GM21515 (cell line): Measurements from ENCODE around the gene NAB2.
A peak's percentile ranks its signal among the peaks of the same experiment; 100 is the strongest.
"Not testable (repeated sequence)": the region's sequence is repeated elsewhere in the genome, so short reads cannot be mapped to it uniquely, and the experiment has no call there.

ENCODE experiments used
- ATAC-seq: cut with Tn5 transposase; IDR thresholded peaks from one replicate; pipeline ENCODE4 v1.9.1; 2021; ENCODE audit not compliant: unreplicated experiment

NAB2 gene

DNA sequence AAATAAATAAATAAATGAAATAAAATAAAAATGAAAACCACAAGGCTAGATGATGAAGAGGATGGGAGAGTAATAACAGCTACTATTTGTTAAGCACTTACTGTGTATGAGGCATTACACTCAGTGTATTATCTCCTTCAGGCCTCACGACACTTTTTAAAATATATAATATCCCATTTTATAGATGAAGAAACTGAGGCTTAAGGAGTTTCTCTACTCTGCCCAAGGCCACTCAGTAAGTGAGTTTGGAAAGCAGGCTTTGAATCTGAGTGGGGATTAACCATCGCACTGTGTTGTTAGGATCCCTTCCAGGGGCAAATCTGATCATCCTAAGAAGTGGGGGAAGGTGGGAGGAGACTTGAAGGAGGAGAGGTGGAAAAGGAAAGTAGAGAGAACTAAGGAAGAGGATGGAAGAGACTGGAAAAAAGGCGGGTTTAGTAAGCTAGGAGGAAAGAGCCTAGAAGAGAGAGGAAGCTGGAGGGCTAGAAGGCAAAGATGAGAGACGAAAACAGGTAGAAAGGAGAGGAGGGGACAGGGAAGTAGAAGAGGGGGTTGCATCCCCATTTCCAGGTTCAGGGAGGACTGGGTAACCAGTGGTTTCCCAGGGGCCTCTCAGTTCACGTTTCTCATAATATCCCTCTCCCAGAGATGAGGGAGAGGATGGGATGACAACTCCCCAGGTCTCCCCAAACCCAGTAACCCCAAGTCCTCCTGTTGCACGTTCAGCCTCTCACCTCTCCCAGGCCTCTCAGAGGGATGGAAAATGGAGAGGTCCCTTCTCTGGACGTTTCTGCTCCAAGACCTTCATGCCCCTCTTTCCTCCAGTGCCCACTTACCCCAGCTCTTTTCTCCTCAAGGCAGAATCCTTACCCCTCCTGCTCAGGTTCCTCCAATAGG is 20.5 kb downstream of the NAB2 start:
- ATAC-seq, result no peak

DNA sequence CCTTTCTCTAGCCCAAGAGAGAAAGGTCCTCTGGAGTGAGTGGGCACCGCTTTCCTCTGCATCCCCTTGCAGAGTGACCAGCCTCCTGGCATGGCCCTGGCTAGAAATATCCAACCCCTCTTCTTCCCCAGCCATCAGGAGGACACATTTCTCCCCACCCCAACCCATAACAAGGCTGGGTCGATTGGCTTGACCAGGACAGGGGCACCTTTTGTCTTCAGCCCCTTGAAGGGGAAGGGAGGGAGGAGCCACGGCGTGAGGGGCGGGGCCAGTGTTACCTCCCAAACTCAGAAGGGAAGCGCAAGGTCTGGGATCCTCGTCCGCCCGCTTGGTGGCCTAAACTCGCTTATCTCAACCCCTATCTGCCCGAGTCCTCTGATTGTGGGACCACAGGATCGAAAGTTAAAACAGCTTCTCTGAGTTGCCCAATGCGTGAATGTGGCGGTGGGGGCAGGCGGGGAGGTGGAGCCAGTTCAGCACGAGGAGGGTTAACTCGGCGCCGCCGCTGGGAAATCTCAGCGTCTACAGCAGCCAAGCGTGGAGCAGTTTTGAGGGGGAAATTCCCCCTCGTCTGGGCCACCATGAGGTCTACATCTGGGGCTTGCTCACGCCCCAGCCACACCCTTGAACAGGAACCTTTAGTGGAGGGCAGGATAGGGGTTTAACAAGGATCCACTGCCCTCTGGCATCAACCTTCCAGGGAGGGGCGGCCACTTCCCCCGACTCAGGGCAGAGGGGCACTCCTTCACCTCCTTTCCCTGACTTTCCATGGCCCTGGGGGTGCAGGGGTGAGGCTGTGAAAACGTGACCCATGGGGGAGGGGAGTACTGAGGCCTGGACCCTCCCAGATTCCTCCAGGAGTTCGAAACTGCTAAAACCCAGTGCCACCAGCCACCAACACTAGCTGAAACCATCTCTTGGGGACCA is 21.5 kb downstream of the NAB2 start:
- ATAC-seq, result peak; percentile 42

DNA sequence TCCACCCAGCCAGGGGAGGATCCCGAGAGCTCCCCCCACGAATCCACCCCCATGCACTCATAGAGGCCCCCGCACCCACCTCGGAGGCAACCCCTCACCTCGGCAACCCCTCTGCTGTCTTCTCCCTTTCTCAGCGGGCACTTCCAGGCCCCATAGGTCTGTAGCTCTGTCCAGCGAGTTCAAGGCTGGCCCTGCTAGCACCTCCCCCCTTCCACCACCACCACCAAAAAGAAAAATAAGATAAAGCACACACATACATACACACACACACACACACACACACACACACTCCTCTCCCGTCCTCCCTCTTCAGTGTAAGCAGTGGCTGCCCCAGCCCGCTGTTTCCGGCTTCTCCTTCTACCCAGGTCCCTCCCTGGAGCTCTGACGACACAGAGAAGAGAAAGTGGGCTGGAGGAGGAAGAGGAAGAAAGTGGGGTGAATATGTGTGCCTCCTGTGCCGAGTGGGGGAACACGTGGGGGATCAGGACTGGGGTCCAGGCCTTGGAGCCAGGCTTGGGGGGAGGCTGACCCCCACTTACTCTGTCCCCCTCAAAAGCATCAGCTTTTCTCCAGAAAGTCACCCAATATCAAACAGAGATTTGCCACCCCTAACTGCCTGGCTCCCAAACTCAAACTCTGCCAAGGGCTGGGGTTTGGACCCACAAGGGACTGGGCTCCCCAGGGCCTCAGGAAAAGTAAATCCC is 22.3 kb downstream of the NAB2 start, which contains the start of gene STAT6:
STAT6 (minus strand) TSS at position 332 of the 704 bp plus-strand sequence. CDS start 3,084 bp downstream, outside the sequence.
- ATAC-seq, result peak; percentile 51

DNA sequence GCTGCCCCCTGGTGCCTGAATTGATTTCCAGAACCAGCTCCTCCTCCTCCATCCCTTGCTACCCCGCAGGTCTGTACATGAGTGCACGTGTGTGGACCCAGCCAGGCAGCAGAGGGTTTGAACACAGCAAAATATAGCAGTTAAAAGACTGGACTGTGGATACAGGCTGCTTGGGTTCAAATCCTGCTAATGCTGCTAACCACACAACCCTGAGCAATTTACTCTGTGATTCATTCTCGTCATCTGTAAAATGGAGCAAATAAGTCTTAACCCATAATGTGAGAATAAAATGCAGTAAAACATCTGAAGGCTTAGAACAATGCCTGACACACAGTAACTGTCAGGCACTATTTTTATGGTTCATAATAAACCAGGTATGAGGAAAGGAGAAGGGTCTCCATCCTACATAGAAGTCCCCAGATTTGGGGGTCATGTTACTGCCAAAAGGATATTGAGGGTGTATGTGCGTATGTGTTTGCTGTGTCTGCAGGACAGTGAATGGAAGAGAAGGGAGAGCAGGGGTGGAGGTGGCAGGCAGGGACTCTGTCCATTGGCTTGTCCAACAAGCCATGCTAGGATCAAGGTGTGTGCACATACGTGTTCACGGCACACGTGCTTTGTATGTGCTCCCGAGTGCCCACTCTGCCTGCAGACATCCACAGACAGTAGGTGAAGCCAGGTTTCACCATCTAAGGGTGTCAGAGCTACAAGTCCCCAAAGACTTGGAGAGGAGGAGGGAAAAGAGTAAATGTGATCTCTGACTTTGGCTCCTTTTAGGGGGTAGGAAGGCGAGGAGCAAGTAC is 23.8 kb downstream of the NAB2 start:
- ATAC-seq, result peak; percentile 49

DNA sequence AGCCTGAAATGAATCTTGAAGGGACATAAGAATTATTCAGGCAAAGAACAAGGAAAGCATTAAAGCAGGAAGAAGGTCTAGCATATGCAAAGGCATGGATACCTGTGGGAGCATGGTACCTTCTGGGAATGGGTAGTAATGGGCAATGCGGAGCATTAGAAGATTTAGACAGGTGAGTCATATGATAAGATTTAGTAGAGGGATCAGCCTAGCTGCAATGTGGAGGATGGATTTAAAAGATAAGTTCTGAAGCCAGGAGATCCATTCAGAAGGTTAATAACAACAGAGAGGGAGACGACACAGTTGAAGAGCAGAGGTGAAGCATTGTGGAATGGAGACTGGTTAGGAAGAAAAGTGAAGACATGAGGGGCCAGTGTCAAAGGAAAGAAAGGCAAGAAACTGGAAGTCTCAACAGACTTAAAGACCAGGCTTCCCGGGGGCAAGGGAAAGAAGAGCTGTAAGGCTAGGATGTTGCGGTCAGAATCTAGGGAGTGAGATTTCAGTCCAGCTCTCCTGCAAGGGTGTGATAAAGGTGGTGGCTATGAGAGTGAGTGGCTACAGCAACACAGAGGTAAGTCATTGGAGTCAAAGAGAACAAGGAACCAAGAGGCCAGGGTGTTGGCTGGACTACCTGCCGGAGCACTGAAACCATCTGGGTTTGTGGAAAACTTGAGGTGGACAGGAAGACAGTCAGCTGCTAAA is 27.8 kb downstream of the NAB2 start:
- no peak for ATAC-seq

DNA sequence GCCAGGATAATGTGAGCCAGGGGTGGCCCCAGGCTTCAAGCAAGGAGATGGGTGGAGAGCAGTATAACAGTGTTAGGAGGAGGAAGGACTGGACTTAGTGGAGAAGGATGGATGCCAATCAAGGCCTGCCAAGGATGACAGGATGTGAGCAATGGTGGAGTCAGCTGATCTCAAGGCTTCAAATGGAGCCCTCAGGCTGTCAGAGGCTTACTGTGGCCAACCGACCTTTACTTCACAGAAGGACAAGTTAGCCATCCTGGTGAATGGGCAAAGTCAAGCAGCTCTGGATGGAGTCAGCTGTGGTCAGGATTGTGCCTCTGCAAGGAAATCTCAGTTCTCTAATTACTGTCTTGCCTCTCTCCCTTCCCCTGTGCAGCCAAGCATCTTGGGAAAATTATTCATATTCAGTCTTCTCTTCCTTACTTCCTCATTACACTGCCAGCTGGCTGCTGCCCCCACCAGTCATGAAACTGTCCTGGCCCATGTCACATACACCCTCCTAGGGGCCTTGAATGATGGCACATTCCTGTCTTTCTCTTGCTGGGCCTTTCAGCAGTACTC is 29.9 kb downstream of the NAB2 start:
- ATAC-seq, result no peak

DNA sequence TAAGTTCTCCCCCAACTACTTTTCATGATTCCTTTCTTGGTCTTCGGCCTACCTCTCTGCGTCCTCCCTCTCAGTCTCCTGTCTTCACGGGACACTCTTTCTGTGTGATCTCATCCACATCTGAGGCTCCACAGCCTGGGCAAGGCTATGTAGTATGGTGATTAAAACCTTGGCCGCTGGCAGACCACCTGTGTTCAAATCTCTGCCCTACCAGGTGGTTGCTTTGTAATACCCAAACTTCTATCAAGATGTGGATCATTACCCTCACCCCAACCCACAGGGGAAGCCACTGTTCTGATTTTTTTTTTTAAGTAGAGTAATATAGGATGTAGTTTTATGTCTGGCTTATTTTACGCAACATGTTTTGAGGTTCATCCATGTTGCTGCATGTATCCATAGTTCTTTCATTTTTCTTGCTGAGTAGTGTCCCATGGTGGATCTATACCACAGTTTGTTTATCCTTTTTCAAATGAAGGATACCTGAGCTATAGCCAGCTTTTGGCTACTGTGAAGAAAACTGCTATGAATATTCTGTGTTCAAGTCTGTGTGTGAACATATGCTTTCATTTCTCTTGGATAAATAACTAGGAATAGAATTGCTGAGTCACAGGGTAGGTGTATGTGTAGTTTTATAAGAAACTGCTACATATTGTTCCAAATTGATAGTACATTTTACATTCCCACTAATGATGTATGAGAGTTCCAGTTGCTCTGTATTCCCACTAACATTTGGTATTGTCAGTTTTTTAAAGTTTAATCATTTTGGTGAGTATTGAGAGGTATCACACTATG is 30.6 kb downstream of the NAB2 start:
- ATAC-seq, result no peak

DNA sequence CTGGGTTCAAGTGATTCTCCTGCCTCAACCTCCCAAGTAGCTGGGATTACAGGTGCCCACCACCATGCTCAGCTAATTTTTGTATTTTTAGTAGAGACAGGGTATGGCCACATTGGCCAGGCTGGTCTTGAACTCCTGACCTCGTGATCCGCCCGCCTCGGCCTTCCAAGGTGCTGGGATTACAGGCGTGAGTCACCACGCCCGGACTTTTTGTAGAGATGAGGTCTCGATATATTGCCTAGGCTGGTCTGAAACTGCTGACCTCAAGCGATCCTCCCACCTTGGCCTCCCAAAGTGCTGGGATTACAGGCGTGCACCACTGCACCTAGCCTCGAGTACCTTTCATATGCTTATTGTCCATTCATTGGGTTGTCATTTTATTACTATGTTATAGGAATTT is 31.8 kb downstream of the NAB2 start:
- not testable (repeated sequence) for ATAC-seq

DNA sequence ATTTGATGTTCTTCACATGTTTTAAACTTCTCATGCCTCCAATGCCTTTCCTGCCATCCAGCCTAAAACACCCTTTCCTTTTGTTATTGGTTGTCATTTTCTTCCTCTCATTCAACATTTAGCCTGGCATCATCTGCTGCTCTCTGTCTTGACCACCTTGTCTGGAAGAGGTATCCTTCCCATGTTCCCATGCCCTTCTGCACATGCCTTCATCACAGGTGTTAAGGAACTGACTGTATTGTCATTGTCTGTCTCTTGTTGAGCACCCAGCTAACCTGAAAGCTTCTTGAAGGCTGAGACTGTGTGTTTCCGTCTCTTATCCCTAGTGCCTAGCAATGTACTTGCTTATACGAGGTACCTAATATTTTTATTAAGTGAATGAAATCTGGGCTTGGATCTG is 34.9 kb downstream of the NAB2 start:
- ATAC-seq, result no peak

DNA sequence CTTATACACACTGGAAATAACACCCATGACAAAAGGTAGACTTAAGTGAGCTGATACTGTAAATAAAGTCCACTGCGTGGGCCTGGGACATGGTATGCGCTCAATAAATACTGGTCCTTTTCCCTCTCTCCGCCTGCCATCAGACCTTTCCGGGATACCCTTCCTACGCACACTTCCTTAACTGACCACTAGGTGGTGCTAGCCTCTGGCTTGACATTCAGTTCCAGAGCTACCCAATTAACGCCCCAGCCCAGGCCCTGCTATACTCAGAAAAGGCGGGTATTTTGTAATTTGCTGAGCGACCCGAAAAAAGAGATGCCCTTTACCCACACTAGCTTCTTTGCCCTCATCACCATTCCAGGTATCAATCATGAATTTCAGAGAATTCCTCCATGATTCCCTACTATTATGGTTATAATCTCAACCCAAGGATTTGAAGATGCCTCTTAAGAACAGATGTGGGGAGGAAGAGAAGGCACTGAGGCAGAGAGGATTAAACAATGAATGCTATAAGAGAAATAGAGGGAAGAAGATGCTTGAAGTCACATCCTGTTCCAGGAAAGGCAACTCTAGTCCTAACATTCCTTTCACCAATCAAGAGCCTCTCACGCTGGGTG is 35.5 kb downstream of the NAB2 start:
- no peak for ATAC-seq

DNA sequence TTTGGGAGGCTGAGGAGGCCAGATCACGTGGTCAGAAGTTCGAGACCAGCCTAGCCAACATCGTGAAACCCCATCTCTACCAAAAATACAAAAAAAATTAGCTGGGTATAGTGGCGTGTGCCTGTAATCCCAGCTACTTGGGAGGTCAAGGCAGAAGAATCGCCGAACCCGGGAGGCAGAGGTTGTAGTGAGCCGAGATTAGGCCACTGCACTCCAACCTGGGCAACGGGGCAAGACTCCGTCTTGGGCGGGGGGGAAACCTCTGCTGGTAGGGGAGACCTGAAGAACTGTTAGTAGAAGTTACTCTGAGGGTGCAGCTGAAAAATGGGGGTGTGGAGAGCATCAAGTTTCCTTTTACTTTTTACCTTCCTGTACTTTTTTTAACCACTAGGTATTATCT is 37.1 kb downstream of the NAB2 start:
- no peak for ATAC-seq

DNA sequence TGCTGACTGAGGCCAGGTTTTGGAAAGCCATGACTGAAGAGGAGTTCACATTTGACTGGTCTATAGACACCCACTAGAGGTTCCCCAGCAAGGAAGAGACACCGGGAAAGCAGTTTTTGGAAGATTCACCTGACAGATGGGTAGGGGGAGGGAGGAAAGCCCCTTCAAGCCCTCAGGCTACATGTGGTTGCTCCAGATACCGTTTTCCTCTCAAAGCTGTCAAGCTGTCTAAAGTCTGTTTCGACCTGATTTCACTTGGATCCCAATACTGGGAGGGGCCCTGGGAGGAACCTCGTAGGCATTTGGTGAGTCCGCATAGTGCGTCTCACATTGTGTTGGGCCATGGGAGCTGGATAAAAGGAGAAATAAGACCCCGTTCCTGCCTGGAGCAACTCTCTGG is 37.6 kb downstream of the NAB2 start:
- ATAC-seq, result no peak

DNA sequence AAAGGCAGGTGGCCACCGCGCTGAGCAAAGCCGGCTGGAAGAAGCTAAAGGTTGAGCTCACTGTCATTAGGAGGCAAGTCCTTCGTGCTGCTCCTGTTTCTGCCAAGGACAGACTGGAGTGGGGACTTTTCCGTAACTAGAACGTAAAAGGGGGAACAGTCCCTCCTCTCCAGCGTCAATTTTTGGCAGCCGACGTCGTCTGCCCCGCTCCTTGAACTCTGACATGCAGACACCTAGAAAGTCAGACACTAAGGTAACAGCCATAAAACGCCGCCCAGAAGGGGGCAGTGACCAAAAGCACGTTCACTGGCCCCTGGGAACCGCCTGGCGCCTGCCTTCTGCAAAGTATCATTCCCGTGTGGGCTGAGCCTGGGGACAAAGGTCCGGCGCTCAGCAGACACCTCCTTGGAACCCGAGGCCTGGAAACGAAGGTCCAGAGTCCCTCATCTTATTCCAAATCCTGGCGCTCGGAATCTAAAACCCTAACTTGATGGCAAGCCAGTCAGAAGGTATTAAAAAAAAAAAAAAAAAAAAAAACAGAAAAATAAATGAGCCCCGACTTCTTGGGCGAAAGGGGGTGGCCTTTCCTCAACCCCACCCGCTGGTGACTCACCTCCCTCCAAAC is 38.3 kb downstream of the NAB2 start:
- ATAC-seq, result no peak

DNA sequence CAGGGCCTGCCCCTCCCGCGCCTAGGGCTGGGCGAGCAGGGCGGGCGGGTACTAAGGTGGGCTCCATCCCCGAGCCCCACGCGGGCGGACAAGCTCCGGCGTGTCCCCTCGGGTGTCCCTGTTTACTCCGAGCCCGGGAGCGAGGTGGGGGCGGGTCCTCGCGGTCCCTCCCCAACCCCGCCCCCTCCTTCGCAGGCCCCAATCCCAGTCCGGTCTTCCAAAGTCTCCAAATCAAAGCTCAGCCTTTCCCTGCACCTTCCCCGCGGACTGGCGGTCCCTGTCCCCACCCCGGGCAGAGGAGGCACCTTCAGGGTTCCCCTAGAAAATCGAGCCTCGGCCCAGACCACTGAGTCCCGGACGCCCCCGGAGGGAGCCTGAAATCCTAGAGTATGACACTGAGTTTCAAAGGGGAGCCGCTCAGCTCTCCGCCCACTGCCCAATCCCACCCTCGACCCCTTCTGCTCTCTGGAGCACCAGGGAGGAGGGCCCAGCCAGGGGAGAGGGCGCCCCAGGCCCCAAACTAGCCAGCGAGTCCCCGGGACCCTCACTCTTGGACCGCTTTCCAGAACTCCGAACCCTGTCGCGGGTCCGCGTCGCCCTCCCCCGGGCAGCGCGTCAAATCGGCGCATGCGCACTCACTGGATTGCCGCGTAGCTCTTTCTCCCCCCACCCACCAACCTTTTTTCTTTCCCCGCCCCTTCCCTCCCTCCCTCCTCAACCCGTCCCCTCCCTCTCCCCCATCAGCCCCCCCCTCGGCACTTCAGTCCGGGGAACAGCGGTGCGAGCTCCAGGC is 39.0 kb downstream of the NAB2 start, which contains the start of gene LRP1:
LRP1 (plus strand) TSS at position 758 of the 793 bp plus-strand sequence. CDS start 482 bp downstream, outside the sequence.
- ATAC-seq, result no peak

DNA sequence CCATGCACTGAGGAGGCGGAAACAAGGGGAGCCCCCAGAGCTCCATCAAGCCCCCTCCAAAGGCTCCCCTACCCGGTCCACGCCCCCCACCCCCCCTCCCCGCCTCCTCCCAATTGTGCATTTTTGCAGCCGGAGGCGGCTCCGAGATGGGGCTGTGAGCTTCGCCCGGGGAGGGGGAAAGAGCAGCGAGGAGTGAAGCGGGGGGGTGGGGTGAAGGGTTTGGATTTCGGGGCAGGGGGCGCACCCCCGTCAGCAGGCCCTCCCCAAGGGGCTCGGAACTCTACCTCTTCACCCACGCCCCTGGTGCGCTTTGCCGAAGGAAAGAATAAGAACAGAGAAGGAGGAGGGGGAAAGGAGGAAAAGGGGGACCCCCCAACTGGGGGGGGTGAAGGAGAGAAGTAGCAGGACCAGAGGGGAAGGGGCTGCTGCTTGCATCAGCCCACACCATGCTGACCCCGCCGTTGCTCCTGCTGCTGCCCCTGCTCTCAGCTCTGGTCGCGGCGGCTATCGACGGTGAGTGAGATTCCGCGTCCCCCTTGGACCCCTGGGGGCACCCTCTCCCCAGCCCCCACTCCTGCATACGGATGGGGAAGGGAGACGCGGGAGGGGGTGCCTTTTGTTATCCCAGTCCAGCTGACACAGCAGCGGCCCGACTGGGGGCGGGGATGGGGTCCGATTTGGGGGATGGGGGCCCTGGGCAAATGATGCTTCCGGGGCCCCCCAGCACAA is 39.8 kb downstream of the NAB2 start:
- ATAC-seq, result no peak

DNA sequence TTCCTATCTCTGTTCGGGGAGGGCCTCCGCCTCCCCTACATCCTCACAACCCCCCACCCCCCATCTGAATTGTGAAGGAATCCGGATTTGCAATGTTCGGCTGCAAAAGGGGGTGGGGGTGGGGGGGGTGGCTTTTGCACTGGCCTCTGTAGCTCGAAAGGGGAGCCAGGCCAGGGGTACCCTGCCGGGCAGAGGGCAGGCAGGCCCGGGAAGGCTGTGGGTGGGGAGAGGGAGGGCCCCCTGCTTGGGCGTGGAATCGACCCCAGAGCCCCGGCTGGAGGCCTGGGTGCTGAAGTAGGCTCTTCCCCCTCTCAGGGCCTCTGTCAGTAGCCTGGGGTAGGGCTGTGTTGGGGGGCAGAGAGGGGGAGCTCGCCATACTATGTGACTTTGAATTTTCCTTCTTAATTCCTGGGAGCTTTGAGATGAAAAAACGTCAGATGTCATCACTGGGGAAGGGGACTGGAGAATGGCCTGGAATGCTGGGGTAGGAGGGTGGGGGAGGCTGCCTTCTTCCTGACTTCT is 40.5 kb downstream of the NAB2 start:
- ATAC-seq, result no peak
